ENCODE measurements around the gene AFP.
"Not testable (repeated sequence)": the region's sequence is repeated elsewhere in the genome, so short reads cannot be mapped to it uniquely, and the experiment has no call there.

AFP gene

GRCh38 chr4:73435984-73436383 lies at the start of gene AFP:
Gene AFP (plus strand): TSS chr4:73436221. CDS start chr4:73436263, 42 bp downstream.
- DNase-seq: no peak

DNA sequence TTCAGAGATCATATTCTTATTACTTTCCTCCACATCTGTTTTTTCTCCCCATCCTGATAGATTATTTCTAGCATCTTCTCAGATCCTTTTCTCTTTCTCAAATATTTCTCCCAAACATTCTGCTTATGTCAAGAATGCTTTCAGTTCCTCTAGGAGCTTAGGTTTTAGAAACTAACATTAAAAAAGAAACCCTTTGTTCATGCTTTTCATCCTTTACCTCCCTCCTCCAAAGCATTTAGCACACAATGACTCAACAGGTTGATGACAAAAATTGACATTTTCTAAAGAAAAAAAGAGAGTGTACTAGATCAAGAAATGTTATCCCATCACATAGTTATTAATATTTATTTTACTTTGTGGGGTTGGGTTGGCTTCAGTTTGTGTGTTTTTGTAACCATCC lies 48.5 kb upstream of the AFP start:
- DNase-seq: no peak

DNA sequence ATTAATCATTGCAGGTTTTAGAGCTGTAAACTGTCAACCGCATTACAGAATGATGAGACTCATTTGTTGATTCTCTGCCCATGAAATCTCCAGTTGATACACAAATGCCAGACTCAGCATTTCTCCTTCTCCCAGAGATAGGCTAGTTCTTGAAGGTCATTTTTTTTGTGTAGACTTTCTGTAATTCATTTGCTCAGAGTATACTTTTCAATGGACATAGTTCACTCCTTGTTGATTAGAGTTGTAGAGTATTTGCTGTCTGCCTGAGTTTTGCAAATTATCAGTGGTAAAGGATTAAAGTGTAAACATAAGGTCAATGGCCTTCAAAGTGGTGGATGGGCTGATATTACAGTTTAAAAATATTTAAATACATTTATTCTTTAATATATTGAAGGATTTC lies 47.1 kb upstream of the AFP start:
- no peak for DNase-seq

DNA sequence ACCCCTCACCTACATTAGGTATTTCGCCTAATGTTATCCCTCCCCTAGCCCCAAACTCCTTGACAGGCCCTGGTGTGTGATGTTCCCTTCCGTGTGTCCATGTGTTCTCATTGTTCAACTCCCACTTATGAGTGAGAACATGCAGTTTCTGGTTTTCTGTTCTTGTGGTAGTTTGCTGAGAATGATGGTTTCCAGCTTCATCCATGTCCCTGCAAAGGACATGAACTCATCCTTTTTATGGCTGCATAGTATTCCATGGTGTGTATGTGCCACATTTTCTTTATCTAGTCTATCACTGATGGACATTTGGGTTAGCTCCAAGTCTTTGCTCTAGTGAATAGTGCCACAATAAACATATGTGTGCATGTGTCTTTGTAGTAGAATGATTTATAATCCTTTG lies 46.4 kb upstream of the AFP start:
- DNase-seq: not testable (repeated sequence)

- no peak for DNase-seq
These were observed 44.2 kb upstream of the AFP start for GRCh38 chr4:73391774-73392173.

DNA sequence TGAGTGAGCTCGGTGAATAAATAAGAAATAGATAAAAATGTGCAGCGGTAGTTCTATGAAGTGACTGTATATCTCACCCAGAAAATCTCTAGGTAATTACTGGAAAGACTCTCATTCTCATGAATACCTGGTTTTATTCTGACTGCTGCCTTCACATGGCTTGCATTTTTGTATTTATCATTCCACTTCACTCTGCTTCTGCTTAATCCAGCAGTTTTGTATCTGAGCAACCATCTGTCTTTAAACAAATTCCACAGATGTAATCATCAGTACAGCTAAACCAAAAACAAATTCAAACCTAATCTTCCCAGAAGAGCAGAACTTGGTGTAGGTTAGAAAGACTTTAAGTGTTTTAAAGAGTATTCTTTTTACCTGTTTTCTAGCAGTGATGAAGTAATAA lies 43.1 kb upstream of the AFP start:
- DNase-seq: no peak

DNA sequence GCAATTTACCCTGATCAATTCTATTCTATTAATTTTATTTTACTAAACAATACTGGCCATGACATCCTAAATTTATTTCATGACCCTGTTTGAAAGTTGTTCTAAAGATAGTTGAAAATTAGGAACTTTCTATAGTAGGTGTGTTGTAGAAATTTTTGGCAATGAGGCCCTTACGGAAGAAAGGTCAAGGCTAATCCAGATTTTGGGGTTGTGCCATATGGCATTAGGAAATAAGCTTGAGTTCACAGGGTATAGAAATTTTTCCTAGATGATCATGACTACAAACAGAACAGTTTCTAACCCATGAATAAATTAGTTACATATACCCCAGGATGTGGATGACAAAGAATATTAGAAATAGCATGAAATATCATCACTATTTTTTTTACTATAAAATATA lies 39.7 kb upstream of the AFP start:
- no peak for DNase-seq

- DNase-seq: no peak
These were observed 38.7 kb upstream of the AFP start for GRCh38 chr4:73396993-73397972.

GRCh38 chr4:73401412-73401811 lies 34.6 kb upstream of the AFP start:
- DNase-seq: no peak

DNA sequence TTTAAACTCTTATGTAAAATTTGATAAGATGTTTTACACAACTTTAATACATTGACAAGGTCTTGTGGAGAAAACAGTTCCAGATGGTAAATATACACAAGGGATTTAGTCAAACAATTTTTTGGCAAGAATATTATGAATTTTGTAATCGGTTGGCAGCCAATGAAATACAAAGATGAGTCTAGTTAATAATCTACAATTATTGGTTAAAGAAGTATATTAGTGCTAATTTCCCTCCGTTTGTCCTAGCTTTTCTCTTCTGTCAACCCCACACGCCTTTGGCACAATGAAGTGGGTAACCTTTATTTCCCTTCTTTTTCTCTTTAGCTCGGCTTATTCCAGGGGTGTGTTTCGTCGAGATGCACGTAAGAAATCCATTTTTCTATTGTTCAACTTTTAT lies 32.0 kb upstream of the AFP start, which contains the start of gene ALB:
ALB (plus strand) TSS at position 246 of the 400 bp plus-strand sequence; CDS start at position 287, 41 bp downstream.
- no peak for DNase-seq

DNA sequence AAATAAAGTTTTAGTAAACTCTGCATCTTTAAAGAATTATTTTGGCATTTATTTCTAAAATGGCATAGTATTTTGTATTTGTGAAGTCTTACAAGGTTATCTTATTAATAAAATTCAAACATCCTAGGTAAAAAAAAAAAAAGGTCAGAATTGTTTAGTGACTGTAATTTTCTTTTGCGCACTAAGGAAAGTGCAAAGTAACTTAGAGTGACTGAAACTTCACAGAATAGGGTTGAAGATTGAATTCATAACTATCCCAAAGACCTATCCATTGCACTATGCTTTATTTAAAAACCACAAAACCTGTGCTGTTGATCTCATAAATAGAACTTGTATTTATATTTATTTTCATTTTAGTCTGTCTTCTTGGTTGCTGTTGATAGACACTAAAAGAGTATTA lies 31.6 kb upstream of the AFP start:
- no peak for DNase-seq

GRCh38 chr4:73405138-73405537 lies 30.9 kb upstream of the AFP start:
- no peak for DNase-seq

GRCh38 chr4:73406548-73406875 lies 29.5 kb upstream of the AFP start:
- DNase-seq: no peak

GRCh38 chr4:73407227-73407673 lies 28.8 kb upstream of the AFP start:
- no peak for DNase-seq

GRCh38 chr4:73408181-73408867 lies 27.7 kb upstream of the AFP start:
- no peak for DNase-seq

- no peak for DNase-seq
These were observed 26.8 kb upstream of the AFP start for GRCh38 chr4:73409012-73409862.

- DNase-seq: no peak
These were observed 26.0 kb upstream of the AFP start for GRCh38 chr4:73409978-73410548.

DNA sequence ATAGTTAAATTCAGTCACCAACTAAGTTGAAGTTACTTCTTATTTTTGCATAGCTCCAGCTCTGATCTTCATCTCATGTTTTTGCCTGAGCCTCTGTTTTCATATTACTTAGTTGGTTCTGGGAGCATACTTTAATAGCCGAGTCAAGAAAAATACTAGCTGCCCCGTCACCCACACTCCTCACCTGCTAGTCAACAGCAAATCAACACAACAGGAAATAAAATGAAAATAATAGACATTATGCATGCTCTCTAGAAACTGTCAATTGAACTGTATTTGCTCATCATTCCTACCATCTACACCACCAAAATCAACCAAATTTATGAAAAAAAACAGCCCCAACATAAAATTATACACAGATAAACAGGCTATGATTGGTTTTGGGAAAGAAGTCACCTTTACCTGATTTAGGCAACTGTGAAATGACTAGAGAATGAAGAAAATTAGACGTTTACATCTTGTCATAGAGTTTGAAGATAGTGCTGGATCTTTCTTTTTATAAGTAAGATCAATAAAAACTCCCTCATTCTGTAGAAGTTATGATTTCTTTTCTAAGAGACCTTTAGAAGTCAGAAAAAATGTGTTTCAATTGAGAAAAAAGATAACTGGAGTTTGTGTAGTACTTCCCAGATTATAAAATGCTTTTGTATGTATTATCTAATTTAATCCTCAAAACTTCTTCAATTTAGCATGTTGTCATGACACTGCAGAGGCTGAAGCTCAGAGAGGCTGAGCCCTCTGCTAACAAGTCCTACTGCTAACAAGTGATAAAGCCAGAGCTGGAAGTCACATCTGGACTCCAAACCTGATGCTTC lies 24.9 kb upstream of the AFP start:
- no peak for DNase-seq

DNA sequence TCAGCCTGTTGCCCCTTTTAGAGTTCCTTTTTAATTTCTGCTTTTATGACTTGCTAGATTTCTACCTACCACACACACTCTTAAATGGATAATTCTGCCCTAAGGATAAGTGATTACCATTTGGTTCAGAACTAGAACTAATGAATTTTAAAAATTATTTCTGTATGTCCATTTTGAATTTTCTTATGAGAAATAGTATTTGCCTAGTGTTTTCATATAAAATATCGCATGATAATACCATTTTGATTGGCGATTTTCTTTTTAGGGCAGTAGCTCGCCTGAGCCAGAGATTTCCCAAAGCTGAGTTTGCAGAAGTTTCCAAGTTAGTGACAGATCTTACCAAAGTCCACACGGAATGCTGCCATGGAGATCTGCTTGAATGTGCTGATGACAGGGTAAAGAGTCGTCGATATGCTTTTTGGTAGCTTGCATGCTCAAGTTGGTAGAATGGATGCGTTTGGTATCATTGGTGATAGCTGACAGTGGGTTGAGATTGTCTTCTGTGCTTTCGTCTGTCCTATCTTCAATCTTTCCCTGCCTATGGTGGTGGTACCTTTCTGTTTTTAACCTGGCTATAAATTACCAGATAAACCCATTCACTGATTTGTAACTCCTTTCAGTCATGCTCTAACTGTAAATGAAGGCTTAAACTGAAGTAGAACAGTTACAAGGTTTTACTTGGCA lies 24.1 kb upstream of the AFP start:
- DNase-seq: no peak

- DNase-seq: no peak
These were observed 22.7 kb upstream of the AFP start for GRCh38 chr4:73413294-73413755.

DNA sequence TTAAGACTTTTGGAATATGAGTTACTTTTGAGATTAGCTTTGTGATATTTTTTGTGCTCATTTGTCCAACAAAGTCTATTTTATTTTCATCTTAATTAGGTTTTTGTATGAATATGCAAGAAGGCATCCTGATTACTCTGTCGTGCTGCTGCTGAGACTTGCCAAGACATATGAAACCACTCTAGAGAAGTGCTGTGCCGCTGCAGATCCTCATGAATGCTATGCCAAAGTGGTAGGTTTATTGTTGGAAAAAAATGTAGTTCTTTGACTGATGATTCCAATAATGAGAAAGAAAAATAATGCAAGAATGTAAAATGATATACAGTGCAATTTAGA lies 21.1 kb upstream of the AFP start:
- DNase-seq: no peak

Measured in activated T-cell treated with anti-CD3 and anti-CD28 coated beads for 4 hours (primary cell).